ENCODE results near the gene MNAT1. TPM values are rescaled to one million over a fixed set of nuclear protein-coding genes. Genes with fewer than 3 reads are reported as not detected.

Gene MNAT1
- total and polyA plus RNA-seq, 2 experiments from 2014 or later = 34.4 to 60.9 TPM

DNA sequence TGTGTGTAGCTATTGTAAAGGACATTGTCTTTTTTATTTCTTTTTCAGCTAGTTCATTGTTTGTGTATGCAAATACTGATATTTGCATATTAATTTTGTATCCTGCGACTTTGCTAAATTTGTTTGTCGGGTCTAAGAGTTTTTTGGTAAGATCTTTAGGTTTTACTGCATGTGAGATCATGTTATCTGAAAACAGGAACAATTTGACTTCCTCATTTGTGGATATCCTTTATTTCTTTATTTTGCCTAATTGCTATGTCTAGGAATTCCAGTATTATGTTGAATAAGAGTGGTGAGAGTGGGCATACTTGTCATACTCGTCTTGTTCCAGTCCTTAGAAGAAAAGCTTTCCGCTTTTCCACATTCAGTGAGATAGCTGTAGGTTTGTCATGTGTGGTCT, 39.2 kb upstream of the MNAT1 start:
- Histone ChIP-seq H3K27ac (no peak overlapping the region), H3K36me3 (replicated peaks; ENCODE audit: insufficient read depth, low read depth) (no peaks in the 10 kb centered on the region), H3K27me3 (no peaks in the 10 kb centered on the region), H4K20me1 (ENCODE audit: insufficient read depth, poor library complexity, severe bottlenecking) (no peaks in the 10 kb centered on the region), H2AFZ (no peak overlapping the region), H3K9me2 (replicated peaks; ENCODE audit: insufficient read depth) (no peaks in the 10 kb centered on the region), H3K4me2 (no peak overlapping the region), H3K4me3 (no peak overlapping the region), H3K9me3 (ENCODE audit: low read depth) (no peaks in the 10 kb centered on the region), H3K4me1 (ENCODE audit: insufficient read depth) (no peaks in the 10 kb centered on the region), H3K79me2 (no peaks in the 10 kb centered on the region)
- 87% methylated on average over 4 of the region's 4 CpGs for WGBS (ENCODE audit: low lambda C conversion rate, missing lambda C conversion rate)
- DNase-seq (ENCODE audit: low spot score) = no peak
- TF ChIP-seq EZH2phosphoT487 (IDR thresholded peaks at IDR 0.05; ENCODE audit: low read depth, severe bottlenecking, unreplicated experiment) = no peak
- TF ChIP-seq, protein P1, sequence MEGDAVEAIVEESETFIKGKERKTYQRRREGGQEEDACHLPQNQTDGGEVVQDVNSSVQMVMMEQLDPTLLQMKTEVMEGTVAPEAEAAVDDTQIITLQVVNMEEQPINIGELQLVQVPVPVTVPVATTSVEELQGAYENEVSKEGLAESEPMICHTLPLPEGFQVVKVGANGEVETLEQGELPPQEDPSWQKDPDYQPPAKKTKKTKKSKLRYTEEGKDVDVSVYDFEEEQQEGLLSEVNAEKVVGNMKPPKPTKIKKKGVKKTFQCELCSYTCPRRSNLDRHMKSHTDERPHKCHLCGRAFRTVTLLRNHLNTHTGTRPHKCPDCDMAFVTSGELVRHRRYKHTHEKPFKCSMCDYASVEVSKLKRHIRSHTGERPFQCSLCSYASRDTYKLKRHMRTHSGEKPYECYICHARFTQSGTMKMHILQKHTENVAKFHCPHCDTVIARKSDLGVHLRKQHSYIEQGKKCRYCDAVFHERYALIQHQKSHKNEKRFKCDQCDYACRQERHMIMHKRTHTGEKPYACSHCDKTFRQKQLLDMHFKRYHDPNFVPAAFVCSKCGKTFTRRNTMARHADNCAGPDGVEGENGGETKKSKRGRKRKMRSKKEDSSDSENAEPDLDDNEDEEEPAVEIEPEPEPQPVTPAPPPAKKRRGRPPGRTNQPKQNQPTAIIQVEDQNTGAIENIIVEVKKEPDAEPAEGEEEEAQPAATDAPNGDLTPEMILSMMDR (IDR thresholded peaks at IDR 0.05; ENCODE audit: poor library complexity) = no peak
- no peak for TF ChIP-seq EZH2 (IDR thresholded peaks at IDR 0.05; ENCODE audit: borderline replicate concordance)

DNA sequence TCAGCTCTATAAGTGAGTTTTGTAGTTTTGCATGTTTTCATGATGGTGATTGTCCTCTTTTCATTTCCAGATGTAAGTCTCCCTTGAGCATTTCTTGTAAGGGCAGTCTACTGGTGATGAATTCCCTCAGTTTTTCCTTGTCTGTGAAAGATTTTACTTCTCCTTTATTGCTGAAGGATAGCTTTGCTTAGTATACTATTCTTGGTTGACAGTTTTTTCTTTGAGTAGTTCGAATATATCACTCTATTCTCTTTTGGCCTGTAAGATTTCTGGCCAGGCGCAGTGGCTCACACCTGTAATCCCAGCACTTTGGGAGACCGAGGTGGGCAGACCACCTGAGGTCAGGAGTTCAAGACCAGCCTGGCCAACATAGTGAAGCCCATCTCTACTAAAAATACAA, 34.0 kb upstream of the MNAT1 start:
- no peak for DNase-seq (ENCODE audit: low spot score)
- Histone ChIP-seq H3K4me2 (no peak overlapping the region), H3K4me3 (no peak overlapping the region), H3K79me2 (no peaks in the 10 kb centered on the region), H4K20me1 (ENCODE audit: insufficient read depth, poor library complexity, severe bottlenecking) (no peaks in the 10 kb centered on the region), H3K27me3 (no peaks in the 10 kb centered on the region), H3K9me2 (replicated peaks; ENCODE audit: insufficient read depth) (no peaks in the 10 kb centered on the region), H3K4me1 (ENCODE audit: insufficient read depth) (no peaks in the 10 kb centered on the region), H3K27ac (no peak overlapping the region), H3K9me3 (ENCODE audit: low read depth) (no peaks in the 10 kb centered on the region), H2AFZ (no peak overlapping the region), H3K36me3 (replicated peaks; ENCODE audit: insufficient read depth, low read depth) (no peaks in the 10 kb centered on the region)
- TF ChIP-seq, protein P1 (IDR thresholded peaks at IDR 0.05; ENCODE audit: poor library complexity) = no peak
- TF ChIP-seq EZH2 (IDR thresholded peaks at IDR 0.05; ENCODE audit: borderline replicate concordance) (no peak), EZH2phosphoT487 (IDR thresholded peaks at IDR 0.05; ENCODE audit: low read depth, severe bottlenecking, unreplicated experiment) (no peak)
- WGBS (ENCODE audit: low lambda C conversion rate, missing lambda C conversion rate) = 95% methylated on average over 3 of the region's 3 CpGs

DNA sequence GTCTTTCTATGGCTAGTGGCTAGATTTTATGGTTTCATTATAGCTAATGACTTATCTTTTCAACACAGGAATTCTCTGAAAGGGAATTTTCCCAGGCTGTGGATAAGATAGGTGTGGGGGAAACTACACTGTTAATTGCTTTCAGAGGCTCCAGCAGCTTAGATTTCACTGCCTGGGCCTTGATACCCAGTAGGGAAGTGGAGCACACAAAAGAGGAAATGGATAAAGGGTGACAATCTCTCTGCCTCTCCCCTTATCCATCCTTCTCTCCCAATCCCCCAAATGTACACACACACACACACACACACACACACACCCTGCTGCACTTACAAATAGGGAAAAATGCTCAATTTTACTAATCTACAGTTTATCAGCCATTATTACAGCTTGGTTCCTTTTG, 29.5 kb upstream of the MNAT1 start:
- no peak for DNase-seq (ENCODE audit: low spot score)
- Histone ChIP-seq H3K27ac (no peak overlapping the region), H3K4me3 (no peak overlapping the region), H2AFZ (no peak overlapping the region), H3K36me3 (replicated peaks; ENCODE audit: insufficient read depth, low read depth) (no peaks in the 10 kb centered on the region), H4K20me1 (ENCODE audit: insufficient read depth, poor library complexity, severe bottlenecking) (no peaks in the 10 kb centered on the region), H3K27me3 (no peaks in the 10 kb centered on the region), H3K9me2 (replicated peaks; ENCODE audit: insufficient read depth) (no peaks in the 10 kb centered on the region), H3K79me2 (no peaks in the 10 kb centered on the region), H3K4me1 (ENCODE audit: insufficient read depth) (no peaks in the 10 kb centered on the region), H3K9me3 (ENCODE audit: low read depth) (no peaks in the 10 kb centered on the region), H3K4me2 (no peak overlapping the region)
- TF ChIP-seq, protein P1 (IDR thresholded peaks at IDR 0.05; ENCODE audit: poor library complexity) = no peak
- TF ChIP-seq EZH2phosphoT487 (IDR thresholded peaks at IDR 0.05; ENCODE audit: low read depth, severe bottlenecking, unreplicated experiment) (no peak), EZH2 (IDR thresholded peaks at IDR 0.05; ENCODE audit: borderline replicate concordance) (no peak)

DNA sequence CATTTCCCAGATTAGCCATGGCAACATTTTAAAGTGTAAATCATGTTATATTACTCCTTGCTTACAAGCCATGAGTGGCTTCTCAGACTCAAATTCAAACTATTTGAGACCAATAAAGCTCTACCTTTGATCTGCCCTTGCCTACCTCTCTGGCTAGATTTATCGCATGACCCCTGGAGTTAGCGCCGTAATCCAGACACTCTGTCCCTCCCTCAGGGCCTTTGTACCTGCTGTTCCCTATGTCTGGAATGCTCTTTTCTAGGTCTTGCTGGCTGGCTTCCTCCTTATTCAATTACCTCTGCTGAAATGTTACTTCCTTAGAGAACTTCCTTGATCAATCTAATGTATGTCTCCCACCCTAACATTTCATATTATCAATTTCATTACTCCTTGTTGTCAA, 26.7 kb upstream of the MNAT1 start:
- DNase-seq (ENCODE audit: low spot score) = no peak
- no peaks in the 10 kb centered on the region for H3K9me2 ChIP-seq (replicated peaks; ENCODE audit: insufficient read depth)
- H3K27ac ChIP-seq = no peak overlapping the region

More for the DNA sequence above, 26.7 kb upstream of the MNAT1 start:
- H3K79me2 ChIP-seq = no peaks in the 10 kb centered on the region
- H2AFZ ChIP-seq = no peak overlapping the region
- 94% methylated on average over 3 of the region's 3 CpGs for WGBS (ENCODE audit: low lambda C conversion rate, missing lambda C conversion rate)
- no peaks in the 10 kb centered on the region for H4K20me1 ChIP-seq (ENCODE audit: insufficient read depth, poor library complexity, severe bottlenecking)
- no peaks in the 10 kb centered on the region for H3K4me1 ChIP-seq (ENCODE audit: insufficient read depth)
- TF ChIP-seq EZH2 (IDR thresholded peaks at IDR 0.05; ENCODE audit: borderline replicate concordance) = no peak
- TF ChIP-seq, protein P1 (IDR thresholded peaks at IDR 0.05; ENCODE audit: poor library complexity) = no peak
- H3K27me3 ChIP-seq = no peaks in the 10 kb centered on the region
- H3K9me3 ChIP-seq (ENCODE audit: low read depth) = no peaks in the 10 kb centered on the region
- H3K4me2 ChIP-seq = no peak overlapping the region
- no peak overlapping the region for H3K4me3 ChIP-seq
- H3K36me3 ChIP-seq (replicated peaks; ENCODE audit: insufficient read depth, low read depth) = no peaks in the 10 kb centered on the region

Measured in hepatocyte (in vitro differentiated cells).